ENCODE measurements around the gene PCDHA4.

GRCh38 chr5:140857987-140858240, 51.0 kb downstream of the PCDHA4 start:
- TF ChIP-seq SUZ12 (IDR thresholded peaks at IDR 0.05): no peak
- no peak for TF ChIP-seq TARDBP (IDR thresholded peaks at IDR 0.05)
- TF ChIP-seq FOXK2 (IDR thresholded peaks at IDR 0.05): no peak
- TF ChIP-seq SP1 (IDR thresholded peaks at IDR 0.05): no peak
- TF ChIP-seq HDGF (IDR thresholded peaks at IDR 0.05; ENCODE audit: borderline replicate concordance): no peak
- TF ChIP-seq FOXM1 (IDR thresholded peaks at IDR 0.05; ENCODE audit: borderline replicate concordance): no peak
- no peak for TF ChIP-seq ARNT (IDR thresholded peaks at IDR 0.05)
- TF ChIP-seq FOXA1 (IDR thresholded peaks at IDR 0.05): no peak
- no peak for TF ChIP-seq PKNOX1 (IDR thresholded peaks at IDR 0.05)
- TF ChIP-seq BHLHE40 (IDR thresholded peaks at IDR 0.05; ENCODE audit: borderline replicate concordance): no peak
- no peak for TF ChIP-seq NFRKB (IDR thresholded peaks at IDR 0.05)
